GM12872 (cell line): ENCODE data around the gene TBCK.

Source experiments
- TF ChIP-seq, protein P1 (sequence below): IDR thresholded peaks from 3 replicates; pipeline ENCODE4 v1.5.1; 2011; ENCODE audit warnings: low read depth, mild to moderate bottlenecking, low read length, moderate library complexity; ENCODE audit not compliant: insufficient read depth

TBCK gene

DNA sequence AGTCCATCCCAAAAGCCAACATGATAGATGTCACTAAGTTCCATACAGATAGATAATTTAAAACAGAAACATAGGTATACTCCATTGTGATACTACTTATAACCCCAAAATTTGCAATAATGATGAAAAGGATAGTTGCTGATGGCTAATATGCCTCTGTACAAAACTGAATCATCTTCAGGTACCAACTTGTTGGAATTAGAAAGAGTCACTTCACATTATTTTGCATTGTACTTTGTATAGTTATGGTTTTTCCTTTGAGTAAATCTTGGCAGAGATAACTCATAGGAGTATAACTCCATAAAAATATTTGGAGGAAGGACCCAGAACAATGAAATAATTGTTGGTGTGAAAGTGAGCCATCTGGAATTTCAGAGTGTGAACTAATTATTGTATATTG is 35.0 kb upstream of the TBCK start:
- TF ChIP-seq, protein P1, sequence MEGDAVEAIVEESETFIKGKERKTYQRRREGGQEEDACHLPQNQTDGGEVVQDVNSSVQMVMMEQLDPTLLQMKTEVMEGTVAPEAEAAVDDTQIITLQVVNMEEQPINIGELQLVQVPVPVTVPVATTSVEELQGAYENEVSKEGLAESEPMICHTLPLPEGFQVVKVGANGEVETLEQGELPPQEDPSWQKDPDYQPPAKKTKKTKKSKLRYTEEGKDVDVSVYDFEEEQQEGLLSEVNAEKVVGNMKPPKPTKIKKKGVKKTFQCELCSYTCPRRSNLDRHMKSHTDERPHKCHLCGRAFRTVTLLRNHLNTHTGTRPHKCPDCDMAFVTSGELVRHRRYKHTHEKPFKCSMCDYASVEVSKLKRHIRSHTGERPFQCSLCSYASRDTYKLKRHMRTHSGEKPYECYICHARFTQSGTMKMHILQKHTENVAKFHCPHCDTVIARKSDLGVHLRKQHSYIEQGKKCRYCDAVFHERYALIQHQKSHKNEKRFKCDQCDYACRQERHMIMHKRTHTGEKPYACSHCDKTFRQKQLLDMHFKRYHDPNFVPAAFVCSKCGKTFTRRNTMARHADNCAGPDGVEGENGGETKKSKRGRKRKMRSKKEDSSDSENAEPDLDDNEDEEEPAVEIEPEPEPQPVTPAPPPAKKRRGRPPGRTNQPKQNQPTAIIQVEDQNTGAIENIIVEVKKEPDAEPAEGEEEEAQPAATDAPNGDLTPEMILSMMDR: no peak

- TF ChIP-seq, protein P1: no peak
Measured at GRCh38 chr4:106347167-106347566, 31.2 kb upstream of the TBCK start.

- TF ChIP-seq, protein P1: no peak
Measured at GRCh38 chr4:106344647-106344970, 28.6 kb upstream of the TBCK start.

DNA sequence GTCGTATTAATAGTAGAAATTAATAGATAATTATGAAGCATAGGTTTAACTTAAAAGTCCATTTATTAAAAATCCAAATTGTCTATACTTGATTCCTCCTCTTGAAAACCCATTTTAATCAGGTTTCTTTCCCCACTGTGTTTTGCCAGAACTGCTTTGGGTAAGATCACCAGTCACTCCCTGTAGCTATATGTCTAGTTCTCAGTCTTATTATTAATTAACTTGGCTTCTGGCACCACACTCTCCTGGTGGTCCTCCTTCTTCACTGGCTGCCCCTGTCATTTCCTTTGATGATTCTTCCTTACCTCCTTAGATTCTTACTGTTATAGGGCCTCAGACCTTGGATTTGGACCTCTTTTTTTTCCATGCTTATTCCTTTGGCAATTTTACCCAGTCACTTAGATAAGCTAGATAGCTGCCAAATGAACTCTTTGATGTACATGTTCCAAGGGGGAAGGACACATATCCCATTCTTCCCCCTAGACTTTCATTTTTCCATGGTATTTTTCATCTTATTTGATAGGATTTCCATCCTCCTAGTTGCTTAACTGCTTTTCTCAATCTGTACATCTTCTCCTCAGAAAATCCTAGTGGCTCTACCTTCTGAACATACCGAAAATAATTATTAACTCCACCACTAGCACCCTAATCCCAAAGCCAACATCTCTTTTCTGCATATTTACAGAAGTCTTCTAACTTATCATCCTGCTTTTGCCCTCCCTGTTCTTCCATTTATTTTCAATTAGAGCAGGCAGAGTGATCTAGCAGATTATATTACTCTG is 28.0 kb upstream of the TBCK start:
- TF ChIP-seq, protein P1: no peak

DNA sequence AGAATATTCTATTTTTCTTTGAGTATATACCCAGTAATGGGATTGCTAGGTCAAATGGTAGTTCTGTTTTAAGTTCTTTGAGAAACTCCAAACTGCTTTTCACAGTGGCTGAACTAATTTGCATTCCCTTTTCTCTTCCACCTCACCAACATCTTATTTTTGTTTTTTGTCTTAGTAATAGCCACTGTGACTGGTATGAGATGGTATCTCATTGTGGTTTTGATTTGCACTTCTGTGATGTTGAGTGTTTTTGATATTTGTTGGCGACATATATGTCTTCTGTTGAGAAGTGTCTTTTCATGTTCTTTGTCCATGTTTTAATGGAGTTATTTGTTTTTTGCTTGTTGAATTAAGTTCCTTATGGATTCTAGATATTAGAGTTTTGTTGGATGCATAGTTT is 24.8 kb upstream of the TBCK start:
- TF ChIP-seq, protein P1: no peak

- TF ChIP-seq, protein P1: no peak
Measured at GRCh38 chr4:106339431-106339830, 23.4 kb upstream of the TBCK start.

DNA sequence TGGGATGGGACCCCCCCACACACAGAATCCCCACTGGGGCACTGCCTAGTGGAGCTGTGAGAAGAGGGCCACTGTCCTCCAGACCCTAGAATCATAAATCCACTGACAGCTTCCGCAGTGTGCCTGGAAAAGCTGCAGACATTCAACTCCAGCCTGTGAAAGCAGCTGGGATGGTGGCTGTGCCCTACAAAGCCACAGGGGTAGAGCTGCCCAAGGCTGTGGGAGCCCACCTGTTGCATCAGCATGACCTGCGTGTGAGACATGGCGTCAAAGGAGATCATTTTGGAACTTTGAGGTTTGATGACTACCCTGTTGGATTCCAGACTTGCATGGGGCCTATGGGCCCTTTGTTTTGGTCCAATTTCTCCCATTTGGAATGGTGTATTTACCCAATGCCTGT is 22.7 kb upstream of the TBCK start:
- TF ChIP-seq, protein P1: no peak
